Esophagus muscularis mucosa (tissue), 4 donors: ENCODE measurements around the gene SLC8B1. TPM values are rescaled to one million over a fixed set of nuclear protein-coding genes. Genes with fewer than 3 reads are reported as not detected.
A peak's percentile ranks its signal among the peaks of the same experiment; 100 is the strongest.

ENCODE experiments used
- DNase-seq: peaks from one replicate; pipeline ENCODE4 v3.0.0-alpha.2; 2017; ENCODE audit errors: extremely low spot score
- H3K27ac ChIP-seq, 4 donors: fragments of 200-600 bp; sonication (generic); replicated peaks in 1 of 4; 1 replicate in 3 of 4; 2 replicates in 1 of 4; pipeline ENCODE4 v1.5.1; 2016 to 2019; ENCODE audit warnings: mild to moderate bottlenecking in 1 of 4
- H3K27me3 ChIP-seq, 4 donors: fragments of 200-600 bp; sonication (generic); one replicate each; pipeline versions ENCODE4 v1.5.1 to v1.6.0; 2016 to 2019
- H3K36me3 ChIP-seq, 4 donors: fragments of 200-600 bp; sonication (generic); one replicate each; pipeline ENCODE4 v1.5.1; 2016 to 2019
- H3K4me1 ChIP-seq, 4 donors: fragments of 200-600 bp; sonication (generic); one replicate each; pipeline ENCODE4 v1.5.1; 2016 to 2019
- H3K4me3 ChIP-seq, 4 donors: fragments of 200-600 bp; sonication (generic); 1 replicate in 2 of 4; 2 replicates in 2 of 4; pipeline ENCODE4 v1.5.1; 2016 to 2019; ENCODE audit warnings: mild to moderate bottlenecking in 4 of 4, moderate library complexity in 1 of 4
- H3K9me3 ChIP-seq, 4 donors: fragments of 200-600 bp; sonication (generic); 1 replicate in 3 of 4; 2 replicates in 1 of 4; pipeline ENCODE4 v1.5.1; 2016 to 2019
- CTCF ChIP-seq, 3 experiments: fragments of 200-600 bp in 2 of 3; fragments of 450-650 bp in 1 of 3; sonication (generic) in 2 of 3; IDR thresholded peaks; one replicate each; pipeline ENCODE4 v1.5.1; 2017 to 2019; ENCODE audit warnings: antibody characterized with exemption in 3 of 3, mild to moderate bottlenecking in 2 of 3, moderate library complexity in 1 of 3
- EP300 ChIP-seq: sonication (generic); formaldehyde crosslinking; IDR thresholded peaks from one replicate; pipeline ENCODE4 v1.6.1; 2017; ENCODE audit warnings: antibody characterized with exemption
- POLR2A ChIP-seq: fragments of 450-650 bp; IDR thresholded peaks from one replicate; pipeline ENCODE4 v1.6.1; 2017; ENCODE audit warnings: antibody characterized with exemption, moderate library complexity, mild to moderate bottlenecking, low read depth
- POLR2AphosphoS5 ChIP-seq, 2 donors: sonication (generic); formaldehyde crosslinking; IDR thresholded peaks; one replicate each; pipeline ENCODE4 v1.6.1; 2017; ENCODE audit warnings: antibody characterized with exemption in 2 of 2
- WGBS: methylation state at CpG from one replicate; pipeline ENCODE4 v1.1.5; 2018; 5-methylcytosine and 5-hydroxymethylcytosine counted together
- intact Hi-C: fragments of 100-400 bp; cut with DNase I; formaldehyde crosslinking; loops from one replicate; pipeline ENCODE4 v1.15.1; 2023
- total RNA-seq, 4 donors: library from RNA; depleted of rRNA; stranded (reverse); fragments of >200 nt; gene quantifications; one replicate each; pipeline versions ENCODE4 v1.1.0 to v1.2.1, GENCODE V29; 2016

Gene SLC8B1
- total RNA-seq, 4 donors from 2014 or later, result 19.1 to 22.8 (median 19.8) TPM

DNA sequence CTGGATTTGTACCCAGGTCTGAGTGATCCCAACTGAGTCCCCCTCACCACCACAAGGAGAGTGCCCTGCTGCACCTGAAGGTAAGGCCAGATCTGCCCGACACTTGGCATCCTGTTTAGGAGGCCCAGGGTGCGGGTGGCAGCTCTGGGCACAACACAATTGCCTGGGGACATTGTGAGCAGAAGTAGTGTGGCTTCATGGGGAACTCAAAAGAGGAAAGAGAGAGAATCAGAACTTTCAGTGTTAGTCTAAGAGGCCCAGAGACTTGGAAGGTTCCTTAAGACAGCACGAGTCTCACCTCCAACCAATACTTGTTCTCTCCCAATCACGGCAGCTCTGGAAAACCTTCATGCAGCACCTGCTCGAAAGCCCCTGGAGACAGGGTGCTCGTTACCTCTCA, 6.6 kb upstream of the SLC8B1 start:
- intact Hi-C loops, result no loop called here
- 81% methylated on average over 6 of the region's 6 CpGs for WGBS
- Histone ChIP-seq H3K27me3 (no peaks in the 10 kb centered on the region), H3K36me3 (no peaks in the 10 kb centered on the region), H3K9me3 (no peaks in the 10 kb centered on the region), H3K4me1 (no peaks in the 10 kb centered on the region), H3K27ac (no peak overlapping the region), H3K4me3 (no peak overlapping the region)
- DNase-seq, result no peak
- TF ChIP-seq POLR2A (no peak), EP300 (no peak), POLR2AphosphoS5 (IDR thresholded peaks at IDR 0.05) (no peak), CTCF (IDR thresholded peaks at IDR 0.05) (no peak)

DNA sequence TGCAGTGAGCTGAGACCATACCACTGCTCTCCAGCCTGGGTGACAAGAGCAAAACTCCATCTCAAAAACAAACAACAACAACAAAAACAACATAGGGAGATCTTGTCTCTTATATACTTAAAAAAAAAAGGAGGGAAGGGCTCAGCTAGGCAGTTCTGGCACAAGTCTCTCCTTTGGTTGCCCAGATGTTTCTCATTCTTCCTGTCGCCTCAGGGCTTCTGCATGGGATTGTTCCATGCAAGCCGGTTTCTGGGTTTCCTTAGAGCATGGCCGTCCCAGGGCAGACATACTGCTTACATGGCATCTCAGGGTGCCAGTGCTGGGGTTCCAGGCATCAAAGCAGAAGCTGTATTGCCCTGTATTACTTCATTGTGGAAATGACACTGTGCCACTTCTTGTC, 5.2 kb upstream of the SLC8B1 start:
- intact Hi-C loops, result no loop called here
- no peak for DNase-seq
- H3K36me3 ChIP-seq, result no peaks in the 10 kb centered on the region
- no peak overlapping the region for H3K4me3 ChIP-seq
- no peaks in the 10 kb centered on the region for H3K9me3 ChIP-seq
- H3K4me1 ChIP-seq, result peaks cover 0 to 12% (median 8%) of the 10 kb centered on the region in 4 donors
- no peaks in the 10 kb centered on the region for H3K27me3 ChIP-seq
- TF ChIP-seq EP300 (no peak), POLR2A (no peak), POLR2AphosphoS5 (IDR thresholded peaks at IDR 0.05) (no peak), CTCF (IDR thresholded peaks at IDR 0.05) (no peak)
- WGBS, result 79% methylated on average over 3 of the region's 3 CpGs
- H3K27ac ChIP-seq, result no peak overlapping the region

DNA sequence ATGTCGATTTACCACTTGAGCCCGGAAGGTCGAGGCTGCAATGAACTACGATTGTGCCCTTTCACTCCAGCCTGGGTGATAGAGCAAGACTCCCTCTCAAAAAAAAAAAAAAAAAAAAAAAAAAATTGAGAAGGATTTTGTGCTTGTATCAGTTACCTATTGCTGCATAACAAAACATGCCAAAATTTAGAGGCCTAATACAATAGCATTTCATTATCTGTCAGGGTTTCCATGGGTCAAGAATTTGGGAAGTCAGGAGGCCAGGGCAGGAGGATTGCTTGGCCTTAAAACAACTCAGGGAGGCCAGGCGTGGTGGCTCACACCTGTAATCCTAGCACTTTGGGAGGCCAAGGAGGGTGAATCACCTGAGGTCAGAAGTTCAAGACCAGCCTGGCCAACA, 4.6 kb upstream of the SLC8B1 start:
- H3K27ac ChIP-seq, result no peak overlapping the region
- intact Hi-C loops, result no loop called here

GRCh38 chr12:113333877-113334785, 778 bp downstream of the SLC8B1 start:
- H3K4me1 ChIP-seq, result peaks cover 21 to 41% (median 35%) of the 10 kb centered on the region in 4 donors
- TF ChIP-seq CTCF (IDR thresholded peaks at IDR 0.05), result no peak
- no peak for TF ChIP-seq POLR2AphosphoS5 (IDR thresholded peaks at IDR 0.05)
- no peak for TF ChIP-seq EP300
- no peak for TF ChIP-seq POLR2A
- WGBS, result 30% methylated on average over 22 of the region's 27 CpGs
- H3K27me3 ChIP-seq, result no peaks in the 10 kb centered on the region
- intact Hi-C loops, result loop anchor here (2.0 kb wide), 1 partner anchor 27 kb away; no protein-coding TSS in a partner anchor
- no peaks in the 10 kb centered on the region for H3K9me3 ChIP-seq
- peak overlapping the region; percentile 66 to 89 (median 72) for H3K4me3 ChIP-seq
- peaks cover 5 to 32% (median 24%) of the 10 kb centered on the region in 4 donors for H3K36me3 ChIP-seq
- H3K27ac ChIP-seq, result peak overlapping the region; percentile 74 to 84 (median 78)
- no peak for DNase-seq

More for the DNA sequence above, 4.6 kb upstream of the SLC8B1 start:
- WGBS, result over 99% methylated on average over 5 of the region's 5 CpGs
- H3K36me3 ChIP-seq, result no peaks in the 10 kb centered on the region
- no peak for DNase-seq
- no peak for TF ChIP-seq CTCF (IDR thresholded peaks at IDR 0.05)
- TF ChIP-seq EP300, result no peak
- TF ChIP-seq POLR2AphosphoS5 (IDR thresholded peaks at IDR 0.05), result no peak
- no peak for TF ChIP-seq POLR2A
- H3K4me1 ChIP-seq, result peaks cover 0 to 14% (median 10%) of the 10 kb centered on the region in 4 donors
- no peaks in the 10 kb centered on the region for H3K27me3 ChIP-seq
- no peak overlapping the region for H3K4me3 ChIP-seq
- no peaks in the 10 kb centered on the region for H3K9me3 ChIP-seq
